ENCODE data around the gene FSTL4. TPM values are rescaled to one million over a fixed set of nuclear protein-coding genes. Genes with fewer than 3 reads are reported as not detected.
A peak's percentile ranks its signal among the peaks of the same experiment; 100 is the strongest.

The FSTL4 gene
- total and polyA plus RNA-seq, 2 of the 13 experiments (the other 11 are each of a cell fraction or from before 2014, with no cell fraction given): 2.1 to 3.0 TPM

DNA sequence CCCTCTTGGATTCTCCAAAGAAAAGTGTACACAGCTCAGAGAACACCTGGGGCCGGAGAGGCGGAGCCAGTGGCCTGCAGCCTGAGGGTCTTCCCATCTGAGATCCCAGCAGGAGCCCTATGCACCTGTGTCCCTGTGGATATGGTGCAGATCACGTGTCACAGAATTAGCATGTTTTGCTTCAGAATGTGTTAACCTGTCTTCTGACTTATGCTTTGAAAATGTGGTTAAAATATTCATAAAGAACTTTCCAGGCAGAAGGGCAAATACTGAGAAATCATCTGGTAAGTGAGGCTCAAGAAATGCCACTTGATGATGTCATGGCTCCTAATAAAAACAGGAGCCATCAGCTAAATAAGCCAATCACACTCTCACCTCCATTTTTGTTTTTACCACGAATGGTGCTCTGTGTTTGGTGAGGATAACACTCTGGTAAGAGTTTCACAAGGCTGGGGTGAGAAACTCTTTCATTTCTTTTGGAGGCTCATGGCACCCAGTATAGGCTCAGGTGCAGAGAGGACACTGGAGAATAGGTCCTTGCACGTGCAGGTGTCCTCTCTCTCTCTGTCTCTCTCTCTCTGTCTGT is 279.8 kb downstream of the FSTL4 start:
- Histone ChIP-seq H3K79me2 (ENCODE audit: insufficient read depth, low read length) (no peaks in the 10 kb centered on the region), H3K36me3 (replicated peaks in 1 of 2; ENCODE audit: control insufficient read depth in 1 of 2, insufficient read depth in 2 of 2, low read length in 2 of 2) (no peaks in the 10 kb centered on the region), H3K9me3 (ENCODE audit: low read length) (no peaks in the 10 kb centered on the region), H4K20me1 (ENCODE audit: insufficient read depth, low read length) (no peaks in the 10 kb centered on the region; the same call in 1 of the 2 replicates), H3K27me3 (ENCODE audit: control insufficient read depth in 1 of 2, insufficient read depth in 2 of 2, low read length in 2 of 2) (peaks cover 6 to 34% of the 10 kb centered on the region in 2 experiments), H2AFZ (ENCODE audit: low read length) (no peak overlapping the region), H3K27ac (ENCODE audit: extremely low read length, insufficient read depth, low read length) (no peak overlapping the region), H3K4me1 (ENCODE audit: insufficient read depth, low read length) (no peaks in the 10 kb centered on the region), H3K4me3 (replicated peaks in 1 of 3; ENCODE audit: insufficient read depth in 1 of 3, low read depth in 2 of 3, low read length in 3 of 3) (no peak overlapping the region), H3K9ac (ENCODE audit: insufficient read depth, low read depth, low read length) (no peak overlapping the region), H3K4me2 (ENCODE audit: low read depth, low read length) (no peak overlapping the region)
- BruUV-seq (replicated peaks): no TSS peak
- FAIRE-seq (no peak), ATAC-seq (no peak), DNase-seq (ENCODE audit: low spot score) (no peak)
- ChIA-PET CTCF (ENCODE audit: low intra/inter-chr PET ratio, low total read pairs) (no interaction called here), POLR2A (no interaction called here)
- 0% methylated on average over 3 of the region's 5 CpGs for WGBS (ENCODE audit: low lambda C conversion rate)
- in situ Hi-C loops (cut with HindIII; ENCODE audit: extremely low pct_ligation_motif_present, low pct_unique_long_range_greater_than_20kb): no loop called here
- intact Hi-C loops (cut with micrococcal nuclease; ENCODE audit: unreplicated experiment): no loop called here
- TF ChIP-seq CREB1 (IDR thresholded peaks at IDR 0.05) (peak; percentile 60), CREB1 (CRISPR knock-in tag; IDR thresholded peaks at IDR 0.05) (no peak), ATF7 (IDR thresholded peaks at IDR 0.05) (peak; percentile 86), ATF7 (CRISPR knock-in tag; IDR thresholded peaks at IDR 0.05) (no peak), PATZ1 (CRISPR knock-in tag; IDR thresholded peaks at IDR 0.05) (no peak)

- Histone ChIP-seq H3K79me2 (ENCODE audit: insufficient read depth, low read length) (no peaks in the 10 kb centered on the region), H3K4me3 (replicated peaks in 1 of 3; ENCODE audit: insufficient read depth in 1 of 3, low read depth in 2 of 3, low read length in 3 of 3) (no peak overlapping the region), H3K27me3 (ENCODE audit: control insufficient read depth in 1 of 2, insufficient read depth in 2 of 2, low read length in 2 of 2) (peaks cover 6 to 35% of the 10 kb centered on the region in 2 experiments; a peak in 4 of 5 replicates), H3K9me3 (ENCODE audit: low read length) (no peaks in the 10 kb centered on the region), H3K9ac (ENCODE audit: insufficient read depth, low read depth, low read length) (no peak overlapping the region), H3K27ac (ENCODE audit: extremely low read length, insufficient read depth, low read length) (no peak overlapping the region), H4K20me1 (ENCODE audit: insufficient read depth, low read length) (no peaks in the 10 kb centered on the region; the same call in 1 of the 2 replicates), H3K4me1 (ENCODE audit: insufficient read depth, low read length) (no peaks in the 10 kb centered on the region), H3K4me2 (ENCODE audit: low read depth, low read length) (no peak overlapping the region), H3K36me3 (replicated peaks in 1 of 2; ENCODE audit: control insufficient read depth in 1 of 2, insufficient read depth in 2 of 2, low read length in 2 of 2) (no peaks in the 10 kb centered on the region), H2AFZ (ENCODE audit: low read length) (no peak overlapping the region)
- intact Hi-C loops (cut with micrococcal nuclease; ENCODE audit: unreplicated experiment) (no loop called here), in situ Hi-C loops (cut with HindIII; ENCODE audit: extremely low pct_ligation_motif_present, low pct_unique_long_range_greater_than_20kb) (no loop called here)
- CTCF ChIA-PET (ENCODE audit: low intra/inter-chr PET ratio, low total read pairs): no interaction called here
- POLR2A ChIA-PET: no interaction called here
- WGBS (ENCODE audit: low lambda C conversion rate): 60% methylated on average over 1 of the region's 12 CpGs
- no peak for FAIRE-seq
- DNase-seq (ENCODE audit: low spot score): no peak
- BruUV-seq (replicated peaks): no TSS peak
- ATAC-seq: no peak
- TF ChIP-seq DDIT3 (CRISPR knock-in tag; IDR thresholded peaks at IDR 0.05) (no peak), SOX5 (CRISPR knock-in tag; IDR thresholded peaks at IDR 0.05; ENCODE audit: borderline replicate concordance) (no peak), CENPT (CRISPR knock-in tag; IDR thresholded peaks at IDR 0.05; ENCODE audit: low read depth) (no peak), ZNF44 (CRISPR knock-in tag; IDR thresholded peaks at IDR 0.05) (no peak), REXO4 (CRISPR knock-in tag; IDR thresholded peaks at IDR 0.05; ENCODE audit: borderline replicate concordance) (no peak), ARID5B (CRISPR knock-in tag; IDR thresholded peaks at IDR 0.05) (no peak), MAFG (CRISPR knock-in tag; IDR thresholded peaks at IDR 0.05) (no peak), THAP11 (CRISPR knock-in tag; IDR thresholded peaks at IDR 0.05) (no peak), ZIK1 (CRISPR knock-in tag; IDR thresholded peaks at IDR 0.05; ENCODE audit: borderline replicate concordance, low read depth) (no peak)
These were observed 280.4 kb downstream of the FSTL4 start for GRCh38 chr5:133331941-133332340.

Measured in HepG2 (cell line).